ENCODE measurements around the gene CDH23.

DNA sequence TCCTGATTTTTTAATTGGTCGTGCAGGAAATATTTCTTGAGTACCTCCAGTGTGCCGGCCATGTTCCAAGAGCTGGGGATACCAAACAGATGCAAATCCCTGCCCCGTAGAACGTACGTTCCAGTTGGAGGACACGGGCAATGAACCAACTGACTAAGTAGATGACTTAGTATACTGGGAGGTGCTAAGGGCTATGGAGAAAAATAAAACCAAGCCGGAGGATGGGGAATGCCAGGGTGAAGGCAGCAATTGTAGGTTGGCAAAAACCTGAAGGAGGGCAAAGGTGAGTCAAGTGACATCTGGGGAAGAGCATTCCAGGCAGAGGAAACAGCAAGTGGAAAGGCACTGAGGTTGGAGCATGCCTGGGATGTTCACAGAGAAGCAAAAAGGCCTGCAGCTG is 383.4 kb downstream of the CDH23 start:
- TF ChIP-seq, protein P1, sequence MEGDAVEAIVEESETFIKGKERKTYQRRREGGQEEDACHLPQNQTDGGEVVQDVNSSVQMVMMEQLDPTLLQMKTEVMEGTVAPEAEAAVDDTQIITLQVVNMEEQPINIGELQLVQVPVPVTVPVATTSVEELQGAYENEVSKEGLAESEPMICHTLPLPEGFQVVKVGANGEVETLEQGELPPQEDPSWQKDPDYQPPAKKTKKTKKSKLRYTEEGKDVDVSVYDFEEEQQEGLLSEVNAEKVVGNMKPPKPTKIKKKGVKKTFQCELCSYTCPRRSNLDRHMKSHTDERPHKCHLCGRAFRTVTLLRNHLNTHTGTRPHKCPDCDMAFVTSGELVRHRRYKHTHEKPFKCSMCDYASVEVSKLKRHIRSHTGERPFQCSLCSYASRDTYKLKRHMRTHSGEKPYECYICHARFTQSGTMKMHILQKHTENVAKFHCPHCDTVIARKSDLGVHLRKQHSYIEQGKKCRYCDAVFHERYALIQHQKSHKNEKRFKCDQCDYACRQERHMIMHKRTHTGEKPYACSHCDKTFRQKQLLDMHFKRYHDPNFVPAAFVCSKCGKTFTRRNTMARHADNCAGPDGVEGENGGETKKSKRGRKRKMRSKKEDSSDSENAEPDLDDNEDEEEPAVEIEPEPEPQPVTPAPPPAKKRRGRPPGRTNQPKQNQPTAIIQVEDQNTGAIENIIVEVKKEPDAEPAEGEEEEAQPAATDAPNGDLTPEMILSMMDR (IDR thresholded peaks at IDR 0.05): no peak
- no peak for TF ChIP-seq POLR2A (IDR thresholded peaks at IDR 0.05)
